Stomach (tissue), 9 donors: ENCODE results near the gene RAPGEF3. TPM values are rescaled to one million over a fixed set of nuclear protein-coding genes. Genes with fewer than 3 reads are reported as not detected.

Source experiments
- DNase-seq, 2 donors: peaks; one replicate each; pipeline versions ENCODE4 v3.0.0 to v3.0.0-alpha.2; 2013 to 2019
- H3K27ac ChIP-seq, 5 donors: fragments of 200-600 bp in 4 of 5; sonication (generic) in 4 of 5; one replicate each; pipeline ENCODE4 v1.5.1; 2013 to 2019; ENCODE audit warnings: mild to moderate bottlenecking in 1 of 5, moderate library complexity in 1 of 5
- H3K27me3 ChIP-seq, 3 donors: fragments of 200-600 bp; sonication (generic); one replicate each; pipeline ENCODE4 v1.5.1; 2017 to 2019; ENCODE audit warnings: mixed run types in 1 of 3
- H3K36me3 ChIP-seq, 4 donors: fragments of 200-600 bp; sonication (generic); 1 replicate in 3 of 4; 2 replicates in 1 of 4; pipeline ENCODE4 v1.5.1; 2016 to 2019
- H3K4me1 ChIP-seq, 4 donors: fragments of 200-600 bp; sonication (generic); one replicate each; pipeline ENCODE4 v1.5.1; 2016 to 2019
- H3K4me3 ChIP-seq, 4 donors: fragments of 200-600 bp; sonication (generic) in 3 of 4; one replicate each; pipeline ENCODE4 v1.5.1; 2016 to 2019; ENCODE audit warnings: mild to moderate bottlenecking in 1 of 4
- H3K9me3 ChIP-seq, 4 donors: fragments of 200-600 bp; sonication (generic); one replicate each; pipeline ENCODE4 v1.5.1; 2016 to 2019
- EP300 ChIP-seq: sonication (generic); formaldehyde crosslinking; IDR thresholded peaks from one replicate; pipeline ENCODE4 v1.6.1; 2017; ENCODE audit warnings: antibody characterized with exemption
- POLR2A ChIP-seq, 4 donors: fragments of 450-650 bp; IDR thresholded peaks; one replicate each; pipeline ENCODE4 v1.6.1; 2016; ENCODE audit warnings: antibody characterized with exemption in 4 of 4, control low read depth in 2 of 4, mild to moderate bottlenecking in 1 of 4, moderate library complexity in 1 of 4
- POLR2AphosphoS5 ChIP-seq, 3 donors: sonication (generic); formaldehyde crosslinking; IDR thresholded peaks; one replicate each; pipeline ENCODE4 v1.6.1; 2016; ENCODE audit warnings: antibody characterized with exemption in 3 of 3
- WGBS, 5 donors: extraction: QIAGEN DNeasy Blood & Tissue Kit in 3 of 5; methylation state at CpG; one replicate each; pipeline versions ENCODE4 v1.1.5 to v1.1.7; 2013 to 2018; 5-methylcytosine and 5-hydroxymethylcytosine counted together
- intact Hi-C: fragments of 100-400 bp; cut with DNase I; formaldehyde crosslinking; loops from one replicate; pipeline ENCODE4 v1.15.1; 2023; ENCODE audit warnings: low total_unique reads
- polyA plus RNA-seq, 3 donors: library from polyadenylated mRNA; stranded (reverse); fragments of 200-250 nt; gene quantifications; one replicate each; pipeline ENCODE4 v1.2.3, GENCODE V29; 2013
- total RNA-seq, 5 donors: library from RNA; depleted of rRNA; stranded (reverse); fragments of >200 nt; gene quantifications; one replicate each; pipeline versions ENCODE4 v1.1.0 to v1.2.3, GENCODE V29; 2014 to 2016
- TF ChIP-seq, protein P1 (sequence below), 7 experiments: fragments of 450-650 bp in 4 of 7; fragments of 200-600 bp in 3 of 7; sonication (generic) in 3 of 7; IDR thresholded peaks; one replicate each; pipeline ENCODE4 v1.5.1; 2016 to 2019; ENCODE audit warnings: antibody characterized with exemption in 7 of 7, control low read depth in 2 of 7, mild to moderate bottlenecking in 1 of 7
- donor health status: healthy with polysubstance abuse.
- donor health status: Bipolar disorder and iron deficiency.
- donor health status: healthy.

The RAPGEF3 gene
- total and polyA plus RNA-seq, 8 donors = 15.9 to 114 (median 23.9) TPM

DNA sequence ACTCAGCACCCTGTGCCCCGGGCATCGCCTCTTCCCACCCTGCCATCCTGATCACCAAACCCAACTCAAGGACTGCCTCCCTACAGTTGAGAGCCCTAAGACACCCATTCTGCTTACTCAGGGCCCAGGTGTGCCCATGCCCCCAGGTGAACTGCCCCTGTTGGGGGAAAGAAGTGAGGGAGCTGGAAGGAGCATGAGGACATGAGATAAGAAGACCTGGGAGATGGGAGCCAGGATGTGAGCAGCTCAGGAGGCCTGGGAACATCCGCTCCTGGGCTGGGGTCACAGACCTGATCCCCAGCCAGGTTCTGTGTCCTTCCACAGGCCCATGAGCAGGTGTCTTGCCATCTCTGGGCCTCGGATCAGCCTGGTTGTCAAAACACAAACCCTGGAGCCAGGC is 6.6 kb downstream of the RAPGEF3 start:
- WGBS, 5 donors = 68 to 92% (median 74%) methylated on average over 4 of the region's 4 CpGs
- H3K27ac ChIP-seq = peak overlapping the region in 4 of 5 donors; percentile 76 to 88 (median 82)

DNA sequence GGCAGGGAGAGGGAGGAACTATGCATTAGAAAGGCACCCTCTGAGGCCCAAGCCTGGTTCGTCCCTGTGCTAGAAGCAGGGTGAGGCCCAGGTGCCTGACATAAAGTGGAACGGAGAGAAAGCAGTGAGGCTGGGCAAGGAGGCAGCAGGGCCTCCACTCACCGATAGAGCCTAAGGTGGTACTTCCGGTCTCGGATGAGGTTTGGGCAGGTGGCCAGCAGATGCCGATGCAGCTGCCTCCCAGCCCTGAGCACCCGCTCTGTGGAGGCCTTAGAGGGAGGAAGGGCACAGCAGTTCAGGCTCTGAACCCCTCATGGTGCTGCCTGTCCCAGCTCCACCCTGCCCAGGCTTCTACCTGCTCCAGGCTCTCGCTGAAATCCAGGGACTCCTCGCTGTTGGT is 7.1 kb downstream of the RAPGEF3 start:
- H3K27ac ChIP-seq = no peak overlapping the region
- H3K4me3 ChIP-seq = no peak overlapping the region
- 81 to 89% (median 89%) methylated on average over 8 to 9 of the region's 9 CpGs for WGBS, 5 donors
- peaks cover 4 to 48% (median 45%) of the 10 kb centered on the region in 4 donors for H3K36me3 ChIP-seq
- no peaks in the 10 kb centered on the region for H3K27me3 ChIP-seq
- TF ChIP-seq POLR2AphosphoS5 (IDR thresholded peaks at IDR 0.05) (no peak), EP300 (no peak)
- TF ChIP-seq, protein P1, sequence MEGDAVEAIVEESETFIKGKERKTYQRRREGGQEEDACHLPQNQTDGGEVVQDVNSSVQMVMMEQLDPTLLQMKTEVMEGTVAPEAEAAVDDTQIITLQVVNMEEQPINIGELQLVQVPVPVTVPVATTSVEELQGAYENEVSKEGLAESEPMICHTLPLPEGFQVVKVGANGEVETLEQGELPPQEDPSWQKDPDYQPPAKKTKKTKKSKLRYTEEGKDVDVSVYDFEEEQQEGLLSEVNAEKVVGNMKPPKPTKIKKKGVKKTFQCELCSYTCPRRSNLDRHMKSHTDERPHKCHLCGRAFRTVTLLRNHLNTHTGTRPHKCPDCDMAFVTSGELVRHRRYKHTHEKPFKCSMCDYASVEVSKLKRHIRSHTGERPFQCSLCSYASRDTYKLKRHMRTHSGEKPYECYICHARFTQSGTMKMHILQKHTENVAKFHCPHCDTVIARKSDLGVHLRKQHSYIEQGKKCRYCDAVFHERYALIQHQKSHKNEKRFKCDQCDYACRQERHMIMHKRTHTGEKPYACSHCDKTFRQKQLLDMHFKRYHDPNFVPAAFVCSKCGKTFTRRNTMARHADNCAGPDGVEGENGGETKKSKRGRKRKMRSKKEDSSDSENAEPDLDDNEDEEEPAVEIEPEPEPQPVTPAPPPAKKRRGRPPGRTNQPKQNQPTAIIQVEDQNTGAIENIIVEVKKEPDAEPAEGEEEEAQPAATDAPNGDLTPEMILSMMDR (IDR thresholded peaks at IDR 0.05) = no peak
- no peak for DNase-seq
- H3K9me3 ChIP-seq = no peaks in the 10 kb centered on the region
- H3K4me1 ChIP-seq = peaks cover 44 to 49% (median 48%) of the 10 kb centered on the region in 4 donors
- intact Hi-C loops = no loop called here

More for the DNA sequence above, 6.6 kb downstream of the RAPGEF3 start:
- DNase-seq = no peak
- no peaks in the 10 kb centered on the region for H3K27me3 ChIP-seq
- H3K36me3 ChIP-seq = peaks cover 4 to 43% (median 40%) of the 10 kb centered on the region in 4 donors
- TF ChIP-seq POLR2AphosphoS5 (IDR thresholded peaks at IDR 0.05) (no peak), EP300 (no peak), POLR2A (IDR thresholded peaks at IDR 0.05) (no peak)
- TF ChIP-seq, protein P1 (IDR thresholded peaks at IDR 0.05) = no peak
- no peak overlapping the region for H3K4me3 ChIP-seq
- H3K4me1 ChIP-seq = peaks cover 44 to 54% (median 52%) of the 10 kb centered on the region in 4 donors
- intact Hi-C loops = no loop called here
- no peaks in the 10 kb centered on the region for H3K9me3 ChIP-seq

DNA sequence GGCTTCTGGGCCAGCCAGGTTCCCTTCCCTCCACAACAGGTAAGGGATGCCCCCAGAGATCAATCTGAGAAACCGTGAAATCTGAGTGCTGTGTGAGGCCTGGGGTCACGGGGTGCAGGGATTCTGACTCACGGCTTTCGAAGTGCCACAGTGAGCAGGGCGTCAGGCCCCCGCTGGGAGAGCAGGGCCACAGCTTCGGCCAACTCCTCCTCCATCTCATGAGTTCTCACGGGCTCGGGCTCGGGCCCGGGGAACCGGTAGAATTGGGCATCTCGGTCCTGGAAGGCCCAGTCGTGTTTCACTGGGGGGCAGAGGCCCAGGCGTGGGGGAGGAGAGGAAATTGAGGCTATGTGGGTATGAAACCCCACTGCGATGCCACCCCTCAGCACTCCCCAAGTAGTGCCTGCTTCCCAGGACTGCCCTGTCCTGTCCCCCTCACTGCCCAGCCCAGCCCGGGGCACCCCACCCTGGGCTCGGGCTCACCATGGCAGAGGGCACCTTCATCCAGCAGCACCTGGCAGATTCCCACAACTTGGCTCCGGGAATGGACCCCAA is 7.7 kb downstream of the RAPGEF3 start:
- Histone ChIP-seq H3K4me3 (no peak overlapping the region), H3K9me3 (no peaks in the 10 kb centered on the region), H3K27ac (no peak overlapping the region), H3K4me1 (peaks cover 42 to 43% (median 43%) of the 10 kb centered on the region in 4 donors), H3K36me3 (peaks cover 4 to 53% (median 49%) of the 10 kb centered on the region in 4 donors), H3K27me3 (no peaks in the 10 kb centered on the region)
- WGBS, 5 donors = 88 to 96% (median 91%) methylated on average over 13 to 19 of the region's 19 CpGs
- no peak for DNase-seq
- TF ChIP-seq POLR2A (IDR thresholded peaks at IDR 0.05) = no peak
- TF ChIP-seq, protein P1 (IDR thresholded peaks at IDR 0.05) = no peak
- intact Hi-C loops = no loop called here

DNA sequence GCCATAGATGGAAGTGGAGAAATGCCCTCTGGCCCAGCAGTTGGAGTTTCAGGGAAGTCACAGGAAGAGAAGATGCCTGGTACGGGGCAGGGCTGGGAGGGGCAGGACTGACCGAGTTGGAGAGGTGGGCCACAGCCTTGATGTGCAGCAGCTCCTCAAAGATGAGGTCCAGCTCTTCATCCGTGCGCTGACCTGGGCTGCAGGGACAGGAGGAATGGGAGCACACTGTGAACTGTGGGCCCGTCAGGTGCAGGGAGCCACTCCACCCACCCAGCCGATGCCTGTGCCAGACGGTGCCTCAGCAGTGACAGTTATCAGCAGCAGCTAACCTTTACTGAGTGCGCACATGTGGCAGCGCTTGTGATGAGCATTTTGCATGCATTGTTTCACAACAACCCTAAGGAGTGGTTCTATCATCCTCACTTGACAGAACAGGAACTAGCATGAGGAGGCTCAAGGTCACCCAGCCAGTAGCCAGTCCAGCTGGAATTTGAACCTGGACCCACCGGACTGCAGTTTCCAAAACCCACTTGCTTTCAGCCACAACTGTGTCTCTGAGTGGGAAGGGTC is 8.4 kb downstream of the RAPGEF3 start:
- Histone ChIP-seq H3K4me3 (no peak overlapping the region), H3K27me3 (no peaks in the 10 kb centered on the region), H3K4me1 (peaks cover 35 to 37% (median 36%) of the 10 kb centered on the region in 4 donors), H3K9me3 (no peaks in the 10 kb centered on the region), H3K36me3 (peaks cover 4 to 55% (median 49%) of the 10 kb centered on the region in 4 donors), H3K27ac (no peak overlapping the region)
- DNase-seq = no peak
- intact Hi-C loops = no loop called here
- TF ChIP-seq POLR2A (IDR thresholded peaks at IDR 0.05) (no peak), EP300 (no peak), POLR2AphosphoS5 (IDR thresholded peaks at IDR 0.05) (no peak)
- TF ChIP-seq, protein P1 (IDR thresholded peaks at IDR 0.05) = no peak
- WGBS, 5 donors = 84 to 99% (median 90%) methylated on average over 6 to 10 of the region's 10 CpGs
